GM12878 (cell line): ENCODE measurements around the gene GABRQ. TPM values are rescaled to one million over a fixed set of nuclear protein-coding genes. Genes with fewer than 3 reads are reported as not detected.

Source experiments
- ATAC-seq: fragments of 200-7000 bp; cut with Tn5 transposase; 3 replicates; pipeline ENCODE4 v1.9.1; 2020; ENCODE audit warnings: mild to moderate bottlenecking, moderate library complexity
- BruUV-seq: library from RNA; stranded (reverse); fragments of 400-500 nt; replicated peaks from 2 replicates; lab custom pipeline; 2021; lab: Mats Ljungman, UMichigan
- CTCF ChIA-PET: fragments of 300-600 bp; sonication (Branson Sonifier 250); formaldehyde crosslinking; extraction: SDS; loops from one replicate; lab custom pipeline; 2021; ENCODE audit warnings: inconsistent platforms; lab: Yijun Ruan, JAX
- POLR2A ChIA-PET: fragments of 350-600 bp; formaldehyde crosslinking; extraction: SDS; loops from one replicate; lab custom pipeline; 2021; ENCODE audit warnings: inconsistent platforms; lab: Charles Lee
- RAD21 ChIA-PET: fragments of 300-600 bp; sonication (Branson Sonifier 250); formaldehyde crosslinking; loops from one replicate; lab custom pipeline; 2023; ENCODE audit warnings: antibody characterized with exemption; ENCODE audit not compliant: unreplicated experiment; lab: Charles Lee
- SMC1A ChIA-PET: fragments of 300-600 bp; sonication (Branson Sonifier 250); formaldehyde crosslinking; loops from one replicate; lab custom pipeline; 2023; ENCODE audit not compliant: unreplicated experiment, uncharacterized antibody; lab: Charles Lee
- DNase-seq: peaks from one replicate; pipeline ENCODE4 v3.0.0-alpha.2; 2011; ENCODE audit warnings: low read depth, low spot score
- FAIRE-seq: peaks from 3 replicates; lab custom pipeline; 2011; peaks lifted over from hg19 to GRCh38; lab: Jason Lieb, UNC
- H2AFZ ChIP-seq: 2 replicates; pipeline ENCODE4 v1.6.0; 2011; ENCODE audit warnings: low read depth, low read length, control low read depth; ENCODE audit not compliant: control insufficient read depth
- H3K27ac ChIP-seq: 2 replicates; pipeline ENCODE4 v1.5.1; 2011; ENCODE audit warnings: control low read depth; ENCODE audit not compliant: control insufficient read depth, insufficient read depth
- H3K27me3 ChIP-seq, 2 experiments: replicated peaks in 1 of 2; 2 replicates each; pipeline versions ENCODE4 v1.6.0 to v1.6.1; 2011; ENCODE audit warnings: low read length in 1 of 2; ENCODE audit not compliant: control insufficient read depth in 2 of 2, insufficient read depth in 2 of 2
- H3K36me3 ChIP-seq, 2 experiments: 2 replicates each; pipeline ENCODE4 v1.5.1; 2011; ENCODE audit warnings: low read length in 1 of 2; ENCODE audit not compliant: control insufficient read depth in 2 of 2, insufficient read depth in 2 of 2
- H3K4me1 ChIP-seq: 2 replicates; pipeline ENCODE4 v1.6.1; 2011; ENCODE audit warnings: mild to moderate bottlenecking, low read length, moderate library complexity, mixed read lengths; ENCODE audit not compliant: control insufficient read depth, insufficient read depth
- H3K4me2 ChIP-seq: 2 replicates; pipeline ENCODE4 v1.6.0; 2011; ENCODE audit warnings: control low read depth; ENCODE audit not compliant: control insufficient read depth, insufficient read depth
- H3K4me3 ChIP-seq: fragments of 200-600 bp; sonication (generic); 2 replicates; pipeline ENCODE4 v1.5.1; 2016
- H3K79me2 ChIP-seq: 2 replicates; pipeline ENCODE4 v1.6.0; 2011; ENCODE audit warnings: low read length; ENCODE audit not compliant: control insufficient read depth, insufficient read depth
- H3K9ac ChIP-seq: 2 replicates; pipeline ENCODE4 v1.8.0; 2011; ENCODE audit warnings: low read length, control low read depth, mixed read lengths; ENCODE audit not compliant: control insufficient read depth, insufficient read depth
- H3K9me3 ChIP-seq: replicated peaks from 3 replicates; pipeline ENCODE4 v1.5.1; 2011; ENCODE audit warnings: mild to moderate bottlenecking, low read length; ENCODE audit not compliant: control insufficient read depth, insufficient read depth
- H4K20me1 ChIP-seq: 2 replicates; pipeline ENCODE4 v1.6.0; 2011; ENCODE audit not compliant: control insufficient read depth, insufficient read depth
- CEBPZ ChIP-seq: fragments of 150-350 bp; IDR thresholded peaks from 2 replicates; pipeline ENCODE4 v1.6.1; 2016; ENCODE audit warnings: low read depth, low read length
- E2F8 ChIP-seq: fragments of 450-650 bp; IDR thresholded peaks from 2 replicates; pipeline ENCODE4 v1.6.1; 2018; ENCODE audit warnings: mild to moderate bottlenecking, low read depth, moderate library complexity; ENCODE audit not compliant: partially characterized antibody
- FOS ChIP-seq: IDR thresholded peaks from 3 replicates; pipeline ENCODE4 v1.6.1; 2011; ENCODE audit warnings: borderline replicate concordance; ENCODE audit not compliant: insufficient read length; ENCODE audit errors: extremely low read depth
- IRF3 ChIP-seq: fragments of 450-650 bp; IDR thresholded peaks from 2 replicates; pipeline ENCODE4 v1.6.1; 2014; ENCODE audit warnings: mild to moderate bottlenecking
- JUNB ChIP-seq: IDR thresholded peaks from 2 replicates; pipeline ENCODE4 v1.6.1; 2016; ENCODE audit warnings: antibody characterized with exemption, mild to moderate bottlenecking
- KLF5 ChIP-seq: fragments of 450-650 bp; IDR thresholded peaks from 2 replicates; pipeline ENCODE4 v1.6.1; 2014; ENCODE audit warnings: mild to moderate bottlenecking; ENCODE audit not compliant: partially characterized antibody
- LARP7 ChIP-seq: fragments of 450-650 bp; IDR thresholded peaks from 2 replicates; pipeline ENCODE4 v1.6.1; 2017; ENCODE audit warnings: mild to moderate bottlenecking
- NFYA ChIP-seq: IDR thresholded peaks from 2 replicates; pipeline ENCODE4 v1.6.1; 2011; ENCODE audit warnings: low read depth, mild to moderate bottlenecking, low read length, improper control_type of control experiment, borderline replicate concordance
- NFYB ChIP-seq: IDR thresholded peaks from 2 replicates; pipeline ENCODE4 v1.6.1; 2011; ENCODE audit warnings: low read depth, mild to moderate bottlenecking, low read length, improper control_type of control experiment, moderate library complexity; ENCODE audit not compliant: insufficient read depth
- NR2C2 ChIP-seq: IDR thresholded peaks from 2 replicates; pipeline ENCODE4 v1.6.1; 2011; ENCODE audit warnings: borderline replicate concordance, low read depth; ENCODE audit not compliant: control insufficient read depth, insufficient read length
- POLR2A ChIP-seq: IDR thresholded peaks from 2 replicates; pipeline ENCODE4 v1.6.1; 2011; ENCODE audit warnings: low read depth, mild to moderate bottlenecking, low read length
- PRDM15 ChIP-seq: fragments of 450-650 bp; formaldehyde crosslinking; IDR thresholded peaks from 2 replicates; pipeline ENCODE4 v1.4.0; 2020; ENCODE audit warnings: mild to moderate bottlenecking, moderate library complexity
- RUNX3 ChIP-seq: IDR thresholded peaks from 2 replicates; pipeline ENCODE4 v1.6.1; 2012; ENCODE audit warnings: low read length, inconsistent platforms
- SMAD5 ChIP-seq: IDR thresholded peaks from 2 replicates; pipeline ENCODE4 v1.6.1; 2016; ENCODE audit warnings: antibody characterized with exemption, low read depth
- YY1 ChIP-seq: IDR thresholded peaks from 2 replicates; pipeline ENCODE4 v1.6.1; 2011; ENCODE audit warnings: low read depth, mild to moderate bottlenecking, low read length
- ZNF274 ChIP-seq: IDR thresholded peaks from one replicate; pipeline ENCODE4 v1.8.0; 2011; ENCODE audit not compliant: insufficient read length, insufficient read depth
- in situ Hi-C: fragments of 300-500 bp; cut with MboI; formaldehyde crosslinking; loops from 9 replicates; pipeline ENCODE4 v1.14.3; 2018; ENCODE audit warnings: mixed read lengths
- intact Hi-C: fragments of 100-400 bp; cut with micrococcal nuclease; formaldehyde crosslinking; loops from one replicate; pipeline ENCODE4 v1.14.2; 2022; ENCODE audit not compliant: unreplicated experiment
- polyA plus RNA-seq, 11 experiments: library from polyadenylated mRNA; depleted of rRNA in 4 of 11; unstranded in 6 of 11; stranded (reverse) in 5 of 11; fragments of >200 nt; fragmentation: Nextera tagmentation in 4 of 11; fragmentation: Illumina TruSeq in 1 of 11; extraction: Ambion mirVana in 4 of 11; extraction: Trizol in 1 of 11; gene quantifications; 1 replicate in 1 of 11; 2 replicates in 10 of 11; pipeline versions ENCODE4 v1.2.1 to v1.2.3, GENCODE V29; 2011 to 2016; ENCODE audit warnings: inconsistent platforms in 2 of 11, missing spikeins in 2 of 11, low read depth in 1 of 11
- total RNA-seq, 4 experiments: library from RNA; depleted of rRNA in 3 of 4; stranded (reverse); fragments of >200 nt in 3 of 4; fragmentation: Illumina TruSeq in 1 of 4; extraction: Trizol in 1 of 4; gene quantifications; 2 replicates each; pipeline versions ENCODE4 v1.2.1 to v1.2.3, GENCODE V29; 2013 to 2021

GABRQ gene
- total and polyA plus RNA-seq, 10 of the 15 experiments (the other 5 are each of a cell fraction or from before 2014, with no cell fraction given) = 0.04 TPM; not detected in 9

- SMC1A ChIA-PET = no interaction called here
- Histone ChIP-seq H2AFZ (no peak overlapping the region), H3K4me1 (no peaks in the 10 kb centered on the region), H3K9ac (no peak overlapping the region), H3K27ac (no peak overlapping the region), H3K9me3 (no peaks in the 10 kb centered on the region), H3K4me2 (no peak overlapping the region), H3K36me3 (no peaks in the 10 kb centered on the region), H4K20me1 (no peaks in the 10 kb centered on the region), H3K27me3 (no peaks in the 10 kb centered on the region), H3K79me2 (no peaks in the 10 kb centered on the region), H3K4me3 (no peak overlapping the region)
- intact Hi-C loops (no loop called here), in situ Hi-C loops (no loop called here)
- CTCF ChIA-PET = no interaction called here
- no TSS peak for BruUV-seq
- FAIRE-seq (no peak), ATAC-seq (no peak), DNase-seq (no peak)
- RAD21 ChIA-PET = no interaction called here
- POLR2A ChIA-PET = no interaction called here
- TF ChIP-seq POLR2A (no peak), NFYB (no peak), IRF3 (no peak), FOS (no peak), JUNB (no peak), YY1 (no peak), RUNX3 (no peak), SMAD5 (no peak), E2F8 (no peak), NR2C2 (no peak), ZNF274 (no peak), PRDM15 (CRISPR knock-in tag) (no peak), NFYA (no peak), KLF5 (no peak), CEBPZ (no peak), LARP7 (no peak)
These were observed 49.5 kb upstream of the GABRQ start for GRCh38 chrX:152588206-152588605.
